HepG2 (cell line): ENCODE measurements around the gene ACTRT2. TPM values are rescaled to one million over a fixed set of nuclear protein-coding genes. Genes with fewer than 3 reads are reported as not detected.

Source experiments
- ARNT ChIP-seq: fragments of 450-650 bp; IDR thresholded peaks from 2 replicates; pipeline ENCODE4 v1.6.1; 2017
- CENPT ChIP-seq: sonication (generic); formaldehyde crosslinking; IDR thresholded peaks from 2 replicates; pipeline ENCODE4 v1.8.0; 2022; ENCODE audit warnings: low read depth, mild to moderate bottlenecking, moderate library complexity, missing genetic modification reagents
- E2F1 ChIP-seq: sonication (generic); formaldehyde crosslinking; IDR thresholded peaks from 2 replicates; pipeline ENCODE4 v1.5.0; 2020; ENCODE audit warnings: missing genetic modification reagents
- GPN1 ChIP-seq: sonication (generic); formaldehyde crosslinking; IDR thresholded peaks from 2 replicates; pipeline ENCODE4 v1.5.1; 2020; ENCODE audit warnings: missing genetic modification reagents, borderline replicate concordance
- NCOA5 ChIP-seq: sonication (generic); formaldehyde crosslinking; IDR thresholded peaks from 2 replicates; pipeline ENCODE4 v1.4.0; 2020; ENCODE audit warnings: missing genetic modification reagents
- NFE2 ChIP-seq: sonication (generic); formaldehyde crosslinking; IDR thresholded peaks from 2 replicates; pipeline ENCODE4 v1.4.0; 2020; ENCODE audit warnings: missing genetic modification reagents
- SRSF9 ChIP-seq: fragments of 200-400 bp; formaldehyde crosslinking; IDR thresholded peaks from 2 replicates; pipeline ENCODE4 v1.6.1; 2018; ENCODE audit warnings: borderline replicate concordance, mild to moderate bottlenecking, low read depth, low read length; ENCODE audit not compliant: insufficient read depth, poor library complexity, severe bottlenecking
- STAT6 ChIP-seq: sonication (generic); formaldehyde crosslinking; IDR thresholded peaks from 2 replicates; pipeline ENCODE4 v1.4.0; 2020; ENCODE audit warnings: missing genetic modification reagents, mild to moderate bottlenecking, borderline replicate concordance
- ZKSCAN5 ChIP-seq: sonication (generic); formaldehyde crosslinking; IDR thresholded peaks from 2 replicates; pipeline ENCODE4 v1.5.1; 2020; ENCODE audit warnings: mild to moderate bottlenecking, missing genetic modification reagents
- ZNF296 ChIP-seq: sonication (generic); formaldehyde crosslinking; conservative IDR thresholded peaks from 2 replicates; pipeline ENCODE4 v1.5.0; 2020; ENCODE audit warnings: mild to moderate bottlenecking, missing genetic modification reagents
- ZNF407 ChIP-seq: sonication (generic); formaldehyde crosslinking; IDR thresholded peaks from one replicate; pipeline ENCODE4 v1.5.1; 2020; ENCODE audit warnings: mild to moderate bottlenecking, missing genetic modification reagents; ENCODE audit errors: not compliant biosample characterization
- ZNF784 ChIP-seq: sonication (generic); formaldehyde crosslinking; IDR thresholded peaks from 2 replicates; pipeline ENCODE4 v1.5.1; 2020; ENCODE audit warnings: missing genetic modification reagents, mild to moderate bottlenecking, borderline replicate concordance
- ZUFSP ChIP-seq: sonication (generic); formaldehyde crosslinking; IDR thresholded peaks from 2 replicates; pipeline ENCODE4 v1.9.0; 2021; ENCODE audit warnings: missing genetic modification reagents, mild to moderate bottlenecking, borderline replicate concordance
- polyA plus RNA-seq, 8 experiments: library from polyadenylated mRNA; depleted of rRNA in 3 of 8; stranded (reverse) in 7 of 8; unstranded in 1 of 8; fragments of >200 nt; fragmentation: Illumina TruSeq in 4 of 8; extraction: Trizol in 4 of 8; gene quantifications; 2 replicates each; pipeline versions ENCODE4 v1.2.1 to v1.2.3, GENCODE V29; 2011 to 2016; ENCODE audit warnings: low read depth in 4 of 8, missing spikeins in 1 of 8, mixed read lengths in 1 of 8; ENCODE audit not compliant: insufficient read depth in 1 of 8
- total RNA-seq, 5 experiments: library from RNA; depleted of rRNA; stranded (reverse); fragments of >200 nt; fragmentation: Illumina TruSeq; extraction: Trizol; gene quantifications; 2 replicates each; pipeline ENCODE4 v1.2.3, GENCODE V29; 2016; ENCODE audit warnings: low read depth in 1 of 5

Gene ACTRT2
- total and polyA plus RNA-seq, 2 of the 13 experiments (the other 11 are each of a cell fraction or from before 2014, with no cell fraction given), result not detected

GRCh38 chr1:2979191-2980072 is 41.8 kb upstream of the ACTRT2 start (continued):
- no peak for TF ChIP-seq ZNF407 (CRISPR knock-in tag)
- no peak for TF ChIP-seq ARNT
- TF ChIP-seq ZUFSP, result no peak
- TF ChIP-seq STAT6 (CRISPR knock-in tag), result no peak
- TF ChIP-seq ZKSCAN5, result no peak
- TF ChIP-seq NFE2 (CRISPR knock-in tag), result no peak
- no peak for TF ChIP-seq CENPT (CRISPR knock-in tag)
- TF ChIP-seq SRSF9, result no peak
- TF ChIP-seq E2F1 (CRISPR knock-in tag), result no peak
- TF ChIP-seq GPN1, result no peak
- no peak for TF ChIP-seq NCOA5 (CRISPR knock-in tag)
- TF ChIP-seq ZNF784, result no peak
- no peak for TF ChIP-seq ZNF296
